A549 (cell line): ENCODE data around the gene IGSF23. TPM values are rescaled to one million over a fixed set of nuclear protein-coding genes. Genes with fewer than 3 reads are reported as not detected.

Experiments used
- ATAC-seq, 2 experiments: fragments of 200-7000 bp in 1 of 2; fragments of >200 bp in 1 of 2; cut with Nextera tagmentation in 1 of 2; cut with Tn5 transposase in 1 of 2; 3 replicates each; pipeline versions ENCODE4 v1.8.0 to v1.9.1; 2018 to 2020; ENCODE audit warnings: mild to moderate bottlenecking in 1 of 2, moderate library complexity in 1 of 2
- CTCF ChIA-PET: fragments of 300-600 bp; sonication (Branson Sonifier 250); formaldehyde crosslinking; extraction: SDS; loops from one replicate; lab custom pipeline; 2021; ENCODE audit warnings: antibody characterized with exemption, inconsistent platforms; lab: Yijun Ruan, JAX
- POLR2A ChIA-PET: fragments of 350-600 bp; formaldehyde crosslinking; extraction: SDS; loops from one replicate; lab custom pipeline; 2021; ENCODE audit warnings: antibody characterized with exemption, inconsistent platforms; lab: Yijun Ruan, JAX
- DNase-seq, 2 experiments: peaks; one replicate each; pipeline versions ENCODE4 v3.0.0 to v3.0.0-alpha.2; 2011 to 2016; ENCODE audit warnings: low read depth in 1 of 2, low spot score in 1 of 2
- FAIRE-seq: peaks from 2 replicates; lab custom pipeline; 2011; peaks lifted over from hg19 to GRCh38; lab: Jason Lieb, UNC
- H3K27ac ChIP-seq, 2 experiments: fragments of >200 bp; sonication (Bioruptor Twin); formaldehyde crosslinking; 3 replicates each; pipeline ENCODE4 v1.5.1; 2016 to 2017
- H3K4me1 ChIP-seq: fragments of >200 bp; sonication (Bioruptor Twin); formaldehyde crosslinking; 3 replicates; pipeline ENCODE4 v1.6.1; 2016
- H3K4me2 ChIP-seq: fragments of >200 bp; sonication (Bioruptor Twin); formaldehyde crosslinking; 3 replicates; pipeline ENCODE4 v1.6.1; 2016
- H3K4me3 ChIP-seq: fragments of >200 bp; sonication (Bioruptor Twin); formaldehyde crosslinking; 3 replicates; pipeline ENCODE4 v1.5.1; 2016
- H3K9me3 ChIP-seq: fragments of >200 bp; sonication (Bioruptor Twin); formaldehyde crosslinking; 3 replicates; pipeline ENCODE4 v1.6.1; 2016
- CBX2 ChIP-seq: fragments of 200-600 bp; sonication (generic); IDR thresholded peaks from 2 replicates; pipeline ENCODE4 v1.6.1; 2016; ENCODE audit warnings: low read depth, mild to moderate bottlenecking, borderline replicate concordance
- CEBPB ChIP-seq, 2 experiments: fragments of >200 bp in 1 of 2; sonication (Bioruptor Twin) in 1 of 2; formaldehyde crosslinking in 1 of 2; IDR thresholded peaks; 2 replicates each; pipeline ENCODE4 v1.6.1; 2012 to 2016
- CHD4 ChIP-seq: fragments of 200-600 bp; sonication (generic); IDR thresholded peaks from 2 replicates; pipeline ENCODE4 v1.6.1; 2016; ENCODE audit warnings: antibody characterized with exemption, mild to moderate bottlenecking, borderline replicate concordance
- EHF ChIP-seq: fragments of 250-450 bp; sonication (Bioruptor Pico); IDR thresholded peaks from 2 replicates; pipeline ENCODE4 v1.5.0; 2020; ENCODE audit warnings: mild to moderate bottlenecking
- FOSB ChIP-seq: fragments of 250-450 bp; sonication (Bioruptor Pico); IDR thresholded peaks from 2 replicates; pipeline ENCODE4 v1.5.0; 2020; ENCODE audit warnings: mild to moderate bottlenecking, moderate library complexity
- FOSL2 ChIP-seq, 2 experiments: fragments of 450-650 bp in 1 of 2; fragments of >200 bp in 1 of 2; sonication (Bioruptor Twin) in 1 of 2; formaldehyde crosslinking; IDR thresholded peaks; 2 replicates each; pipeline versions ENCODE4 v1.5.0 to v1.6.1; 2016 to 2020; ENCODE audit warnings: mild to moderate bottlenecking in 1 of 2, moderate library complexity in 1 of 2
- HOXB13 ChIP-seq: fragments of 250-450 bp; sonication (Bioruptor Pico); IDR thresholded peaks from 2 replicates; pipeline ENCODE4 v1.5.0; 2020; ENCODE audit warnings: low read depth, mild to moderate bottlenecking, moderate library complexity
- HOXB5 ChIP-seq: fragments of 250-450 bp; sonication (Bioruptor Pico); IDR thresholded peaks from 2 replicates; pipeline ENCODE4 v1.5.0; 2020; ENCODE audit warnings: mild to moderate bottlenecking, moderate library complexity
- JUN ChIP-seq, 2 experiments: fragments of >200 bp; sonication (Bioruptor Twin); formaldehyde crosslinking; IDR thresholded peaks; 2 replicates in 1 of 2; 3 replicates in 1 of 2; pipeline ENCODE4 v1.6.1; 2016 to 2017
- JUNB ChIP-seq: fragments of >200 bp; sonication (Bioruptor Twin); formaldehyde crosslinking; IDR thresholded peaks from 2 replicates; pipeline ENCODE4 v1.6.1; 2016
- KDM1A ChIP-seq: fragments of 200-600 bp; sonication (generic); IDR thresholded peaks from 2 replicates; pipeline ENCODE4 v1.6.1; 2016; ENCODE audit warnings: low read depth, mild to moderate bottlenecking
- MAX ChIP-seq: IDR thresholded peaks from 2 replicates; pipeline ENCODE4 v1.6.1; 2012
- POLR2A ChIP-seq: IDR thresholded peaks from 2 replicates; pipeline ENCODE4 v1.6.1; 2012; ENCODE audit warnings: mild to moderate bottlenecking, low read length
- RAD21 ChIP-seq, 2 experiments: fragments of >200 bp in 1 of 2; sonication (Bioruptor Twin) in 1 of 2; formaldehyde crosslinking in 1 of 2; IDR thresholded peaks in 1 of 2; conservative IDR thresholded peaks in 1 of 2; 2 replicates in 1 of 2; 3 replicates in 1 of 2; pipeline ENCODE4 v1.6.1; 2012 to 2018; ENCODE audit warnings: inconsistent platforms in 1 of 2
- RNF2 ChIP-seq: fragments of 200-600 bp; sonication (generic); IDR thresholded peaks from 2 replicates; pipeline ENCODE4 v1.6.1; 2016; ENCODE audit warnings: low read depth, mild to moderate bottlenecking, antibody characterized with exemption, moderate library complexity, borderline replicate concordance
- TFCP2L1 ChIP-seq: fragments of 250-450 bp; sonication (Bioruptor Pico); IDR thresholded peaks from 2 replicates; pipeline ENCODE4 v1.5.0; 2021; ENCODE audit warnings: mild to moderate bottlenecking
- ZC3H11A ChIP-seq: fragments of 450-650 bp; IDR thresholded peaks from 2 replicates; pipeline ENCODE4 v1.6.1; 2014; ENCODE audit warnings: antibody characterized with exemption, mild to moderate bottlenecking
- ZFP36 ChIP-seq: fragments of 450-650 bp; IDR thresholded peaks from 2 replicates; pipeline ENCODE4 v1.6.1; 2014; ENCODE audit warnings: borderline replicate concordance; ENCODE audit not compliant: partially characterized antibody
- WGBS: methylation state at CpG from one replicate; pipeline ENCODE4 v1.1.6; 2017; ENCODE audit errors: missing lambda C conversion rate; 5-methylcytosine and 5-hydroxymethylcytosine counted together
- polyA plus RNA-seq, 4 experiments: library from polyadenylated mRNA; depleted of rRNA in 3 of 4; stranded (reverse); fragments of >200 nt; fragmentation: RNase III in 1 of 4; extraction: RNeasy Plus Mini Kit Qiagen cat#74134 plus additional on column Dnase treatment in 1 of 4; gene quantifications; 2 replicates in 3 of 4; 3 replicates in 1 of 4; pipeline ENCODE4 v1.2.3, GENCODE V29; 2011 to 2017
- TF ChIP-seq, protein P1 (sequence below): fragments of 450-650 bp; IDR thresholded peaks from 2 replicates; pipeline ENCODE4 v1.6.1; 2014; ENCODE audit warnings: antibody characterized with exemption

Gene IGSF23
- polyA plus RNA-seq, 2 of the 4 experiments (the other 2 are of a cell fraction), result 0.14 to 0.35 TPM

DNA sequence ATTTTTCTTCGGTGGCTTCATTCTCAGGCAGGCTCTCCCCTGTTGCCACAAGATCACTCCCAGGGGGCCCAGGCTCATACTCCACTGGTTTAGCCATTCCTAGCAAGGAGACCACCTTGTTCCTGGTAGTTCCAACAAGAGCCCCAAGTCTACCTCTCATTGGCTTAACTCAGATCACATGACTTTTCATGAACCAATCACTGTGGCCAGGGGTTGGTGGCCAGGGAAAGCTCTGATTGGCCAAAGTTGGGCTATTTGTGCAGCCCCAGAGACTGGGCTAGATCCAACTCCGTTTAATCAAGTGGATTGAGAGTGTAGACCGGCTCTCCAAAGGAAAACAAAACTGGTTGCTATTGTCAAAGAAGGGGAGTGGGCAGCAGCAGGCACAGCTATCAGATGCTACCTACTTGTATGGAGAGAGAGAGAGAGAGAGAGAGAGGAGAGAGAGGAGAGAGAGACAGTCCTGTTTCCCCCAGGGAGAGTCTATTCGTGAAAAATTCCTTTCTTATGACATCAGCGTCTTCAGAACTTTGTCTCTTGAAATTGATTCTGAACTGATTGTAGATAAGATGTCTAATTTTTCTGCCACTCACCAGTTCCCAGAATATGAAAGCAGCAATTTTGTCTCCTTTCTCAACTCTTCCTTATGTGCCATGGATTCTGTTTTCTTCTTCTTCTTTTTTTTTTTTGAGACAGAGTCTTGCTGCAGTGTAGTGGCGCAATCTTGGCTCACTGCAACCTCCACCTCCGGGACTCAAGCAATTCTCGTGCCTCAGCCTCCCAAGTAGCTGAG, 63.9 kb downstream of the IGSF23 start (continued):
- peak; percentile 15; the same call in 1 of the 2 replicates for TF ChIP-seq MAX

GRCh38 chr19:44680536-44680935, 67.2 kb downstream of the IGSF23 start:
- Histone ChIP-seq H3K9me3 (no peaks in the 10 kb centered on the region), H3K4me1 (peaks cover 64% of the 10 kb centered on the region), H3K4me3 (no peak overlapping the region), H3K27ac (peak overlapping the region; percentile 46 to 92; a peak in 5 of 6 replicates), H3K4me2 (no peak overlapping the region)
- no peak for ATAC-seq
- no peak for DNase-seq
- POLR2A ChIA-PET, result no interaction called here
- TF ChIP-seq POLR2A (no peak), RNF2 (no peak), TFCP2L1 (no peak), HOXB13 (CRISPR knock-in tag) (no peak), HOXB5 (CRISPR knock-in tag) (no peak), CHD4 (no peak), CBX2 (no peak), ZFP36 (peak; percentile 72), JUNB (no peak), KDM1A (0 out of 2 replicates have a peak, but pooled peaks have one; percentile 17), RAD21 (conservative IDR thresholded peaks at IDR 0.05 in 1 of 2, IDR thresholded peaks at IDR 0.05 in 1 of 2) (no peak), JUN (IDR thresholded peaks at IDR 0.05) (no peak)
- TF ChIP-seq, protein P1, sequence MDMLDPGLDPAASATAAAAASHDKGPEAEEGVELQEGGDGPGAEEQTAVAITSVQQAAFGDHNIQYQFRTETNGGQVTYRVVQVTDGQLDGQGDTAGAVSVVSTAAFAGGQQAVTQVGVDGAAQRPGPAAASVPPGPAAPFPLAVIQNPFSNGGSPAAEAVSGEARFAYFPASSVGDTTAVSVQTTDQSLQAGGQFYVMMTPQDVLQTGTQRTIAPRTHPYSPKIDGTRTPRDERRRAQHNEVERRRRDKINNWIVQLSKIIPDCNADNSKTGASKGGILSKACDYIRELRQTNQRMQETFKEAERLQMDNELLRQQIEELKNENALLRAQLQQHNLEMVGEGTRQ, result no peak
- CTCF ChIA-PET, result interaction anchor here (0.9 to 15.7 kb wide), 7 partner anchors 8 to 90 kb away, joined by 3 to 180 read pairs (median 3); no protein-coding TSS in a partner anchor
- FAIRE-seq, result no peak

DNA sequence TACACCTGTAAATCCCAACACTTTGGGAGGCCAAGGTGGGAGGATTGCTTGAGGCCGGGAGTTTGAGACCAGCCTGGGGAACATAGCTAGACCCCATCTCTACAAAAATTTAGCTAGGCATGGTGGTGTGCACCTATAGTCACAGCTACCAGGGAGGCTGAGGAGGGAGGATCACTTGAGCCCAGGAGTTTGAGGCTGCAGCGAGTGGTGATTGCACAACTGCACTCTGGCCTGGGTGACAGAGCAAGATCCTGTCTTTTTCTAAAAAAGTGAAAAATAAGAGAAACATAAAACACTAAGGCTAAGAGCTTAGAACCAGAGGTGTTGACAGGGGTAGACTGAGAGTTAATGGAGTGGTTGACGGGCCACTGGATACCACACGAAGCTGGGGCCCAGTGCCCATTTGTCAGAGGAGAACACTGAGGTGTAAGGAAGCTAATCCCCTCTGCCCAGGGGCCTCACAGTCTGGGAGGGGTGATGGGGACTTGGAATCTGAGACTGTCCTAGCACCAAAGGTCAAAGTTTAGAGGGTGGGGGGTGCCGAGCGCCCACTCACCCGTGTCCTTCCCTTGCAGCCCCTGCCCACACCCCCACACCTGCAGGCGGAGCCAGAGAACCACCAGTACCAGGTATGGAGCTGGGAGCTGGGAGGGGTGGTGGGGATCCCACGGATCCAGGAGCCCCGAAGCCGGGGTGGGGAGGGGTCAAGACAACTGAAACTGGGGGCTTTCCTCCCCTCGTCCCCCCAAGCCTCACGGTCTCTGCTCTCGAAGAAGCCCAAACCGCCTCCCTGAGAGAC, 68.8 kb downstream of the IGSF23 start:
- CTCF ChIA-PET, result interaction anchor here (0.5 to 15.7 kb wide), 11 partner anchors 18 to 164 kb away, joined by 3 to 180 read pairs (median 4); partner anchors contain the start of gene NECTIN2
- ATAC-seq (no peak), FAIRE-seq (no peak), DNase-seq (no peak)
- H3K9me3 ChIP-seq, result no peaks in the 10 kb centered on the region
- H3K4me3 ChIP-seq, result no peak overlapping the region
- WGBS, result 87% methylated on average over 15 of the region's 15 CpGs
- POLR2A ChIA-PET, result no interaction called here
- no peak for TF ChIP-seq POLR2A
- TF ChIP-seq CEBPB (IDR thresholded peaks at IDR 0.05), result peak; percentile 60 to 84; a peak in 3 of 4 replicates
- peak; percentile 45; the same call in 1 of the 2 replicates for TF ChIP-seq KDM1A
- H3K4me1 ChIP-seq, result peaks cover 74% of the 10 kb centered on the region
- no peak overlapping the region for H3K4me2 ChIP-seq
- peak overlapping the region; percentile 87 to 92; a peak in 5 of 6 replicates for H3K27ac ChIP-seq

- CTCF ChIA-PET, result interaction anchor here (0.9 to 15.7 kb wide), 12 partner anchors 11 to 163 kb away, joined by 3 to 180 read pairs (median 4); partner anchors contain the start of gene NECTIN2
- TF ChIP-seq FOSL2 (IDR thresholded peaks at IDR 0.05) (no peak), FOSL2 (CRISPR knock-in tag; IDR thresholded peaks at IDR 0.05) (no peak), POLR2A (no peak), ZC3H11A (no peak), EHF (peak; percentile 43; the same call in 1 of the 2 replicates), ZFP36 (peak; percentile 87), FOSB (CRISPR knock-in tag) (0 out of 2 replicates have a peak, but pooled peaks have one; percentile 32)
- FAIRE-seq, result peak; percentile 36
These were observed 69.4 kb downstream of the IGSF23 start for GRCh38 chr19:44682807-44683206.

More at GRCh38 chr19:44682807-44683206, 69.4 kb downstream of the IGSF23 start:
- no peak overlapping the region for H3K4me2 ChIP-seq
- H3K9me3 ChIP-seq, result no peaks in the 10 kb centered on the region
- POLR2A ChIA-PET, result no interaction called here
- ATAC-seq, result no peak
- H3K4me3 ChIP-seq, result no peak overlapping the region
- H3K27ac ChIP-seq, result peak overlapping the region; percentile 87 to 92
- no peak for DNase-seq
- 85% methylated on average over 2 of the region's 2 CpGs for WGBS
- H3K4me1 ChIP-seq, result peaks cover 69% of the 10 kb centered on the region
